CD4-positive, alpha-beta T cell (primary cell): ENCODE measurements around the gene ODF4. TPM values are rescaled to one million over a fixed set of nuclear protein-coding genes. Genes with fewer than 3 reads are reported as not detected.

Source experiments
- ATAC-seq: fragments of 200-7000 bp; cut with Tn5 transposase; one replicate; pipeline ENCODE4 v1.10.0; 2022; ENCODE audit warnings: mild to moderate bottlenecking; ENCODE audit not compliant: poor library complexity
- CTCF ChIA-PET: fragments of 350-600 bp; sonication (Branson Sonifier 250); formaldehyde crosslinking; loops from one replicate; lab custom pipeline; 2021; ENCODE audit warnings: antibody characterized with exemption, inconsistent platforms; lab: Charles Lee
- POLR2A ChIA-PET: fragments of 350-600 bp; sonication (Branson Sonifier 250); formaldehyde crosslinking; loops from one replicate; lab custom pipeline; 2021; ENCODE audit warnings: antibody characterized with exemption, inconsistent platforms; lab: Charles Lee
- DNase-seq, 14 experiments: peaks; one replicate each; pipeline ENCODE4 v3.0.0-alpha.2; 2013 to 2020; ENCODE audit warnings: mixed read lengths in 2 of 14
- H3K27ac ChIP-seq, 2 donors: one replicate each; pipeline versions ENCODE4 v1.5.1 to v1.7.0; 2013; ENCODE audit warnings: low read length in 2 of 2, low read depth in 1 of 2, mild to moderate bottlenecking in 1 of 2
- H3K27me3 ChIP-seq, 2 experiments: 1 replicate in 1 of 2; 2 replicates in 1 of 2; pipeline versions ENCODE4 v1.6.1 to v1.7.0; 2013; ENCODE audit warnings: low read length in 2 of 2, control low read depth in 1 of 2, mild to moderate bottlenecking in 1 of 2, moderate library complexity in 1 of 2; ENCODE audit not compliant: insufficient read depth in 2 of 2, control insufficient read depth in 1 of 2
- H3K36me3 ChIP-seq: one replicate; pipeline ENCODE4 v1.6.1; 2013; ENCODE audit warnings: low read length, control low read depth; ENCODE audit not compliant: insufficient read depth
- H3K4me1 ChIP-seq: one replicate; pipeline ENCODE4 v1.6.1; 2013; ENCODE audit warnings: low read length, control low read depth; ENCODE audit not compliant: insufficient read depth
- H3K4me3 ChIP-seq: one replicate; pipeline ENCODE4 v1.5.1; 2013; ENCODE audit warnings: mild to moderate bottlenecking, low read length, moderate library complexity
- H3K9me3 ChIP-seq, 2 experiments: 1 replicate in 1 of 2; 2 replicates in 1 of 2; pipeline versions ENCODE4 v1.6.1 to v1.7.0; 2013; ENCODE audit warnings: low read length in 2 of 2, mild to moderate bottlenecking in 2 of 2, control low read depth in 1 of 2, moderate library complexity in 1 of 2; ENCODE audit not compliant: control insufficient read depth in 1 of 2, insufficient read depth in 1 of 2
- H3K27ac Mint-ChIP-seq: one replicate; pipeline ENCODE4 v1.8.0; 2020; ENCODE audit warnings: mixed read lengths
- H3K27me3 Mint-ChIP-seq: one replicate; pipeline ENCODE4 v1.8.0; 2021; ENCODE audit warnings: mixed read lengths
- H3K36me3 Mint-ChIP-seq: one replicate; pipeline ENCODE4 v1.8.0; 2021; ENCODE audit warnings: low read depth, mixed read lengths
- H3K4me1 Mint-ChIP-seq: one replicate; pipeline ENCODE4 v1.8.0; 2021; ENCODE audit warnings: low read depth, mixed read lengths
- H3K4me3 Mint-ChIP-seq: one replicate; pipeline ENCODE4 v1.8.0; 2020; ENCODE audit warnings: mild to moderate bottlenecking, mixed read lengths
- H3K9me3 Mint-ChIP-seq: one replicate; pipeline ENCODE4 v1.8.0; 2020; ENCODE audit warnings: mixed read lengths
- intact Hi-C, 2 experiments: fragments of 100-400 bp; cut with DNase I in 1 of 2; cut with micrococcal nuclease in 1 of 2; formaldehyde crosslinking; loops; one replicate each; pipeline versions ENCODE4 v1.15.1 to v1.9.0; 2023 to 2025; cut with DNase I, micrococcal nuclease
- total RNA-seq, 174 experiments: library from RNA in 2 of 174; stranded (reverse) in 2 of 174; gene quantifications; one replicate each; pipeline ENCODE4 v1.2.3 and lab custom pipeline; 2021 to 2026
- TF ChIP-seq, protein P1 (sequence below): fragments of 200-600 bp; IDR thresholded peaks from one replicate; pipeline ENCODE4 v1.8.0; 2022; ENCODE audit warnings: antibody characterized with exemption, mild to moderate bottlenecking

Gene ODF4
- total RNA-seq, 2 experiments from 2014 or later: not detected

DNA sequence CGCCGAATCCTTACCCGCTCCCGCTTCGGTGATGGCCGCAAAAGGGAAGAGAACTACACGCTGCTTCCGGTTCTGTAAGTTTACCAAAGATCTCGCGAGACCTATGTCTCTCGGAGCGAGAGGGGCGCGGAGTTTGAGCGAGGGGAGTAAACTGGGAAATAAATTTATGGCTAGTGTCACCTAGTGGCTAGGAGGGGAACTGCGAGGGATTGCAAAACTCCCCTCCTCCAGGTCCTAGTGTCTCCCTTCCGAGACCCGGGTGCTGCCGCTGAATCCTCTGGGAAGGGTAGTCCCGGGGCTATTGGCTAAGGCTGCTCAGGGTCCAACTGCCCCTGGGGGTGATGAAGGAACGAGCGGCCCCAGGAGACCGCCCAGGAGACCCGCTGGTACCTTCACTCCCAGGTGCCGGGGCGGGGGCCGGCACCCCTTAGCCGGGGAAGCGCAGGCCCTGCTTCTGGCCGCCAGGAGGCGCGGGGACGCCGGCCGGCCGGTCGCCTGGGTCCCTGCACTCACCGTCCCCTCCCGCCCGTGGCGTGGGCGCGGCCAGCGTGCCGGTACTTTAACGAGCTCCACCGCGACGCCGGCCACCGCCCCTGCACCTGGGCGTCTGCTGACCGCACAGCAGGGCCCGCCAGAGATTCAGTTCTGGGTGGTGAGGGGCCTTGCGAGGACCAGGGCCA, 43.6 kb downstream of the ODF4 start, which contains the start of gene RPL26:
RPL26 (minus strand) TSS at position 51 of the 680 bp plus-strand sequence. CDS start 883 bp downstream, outside the sequence.
- H3K27me3 Mint-ChIP-seq: no peaks in the 10 kb centered on the region
- peaks cover 64% of the 10 kb centered on the region for H3K4me1 Mint-ChIP-seq
- Histone ChIP-seq H3K4me3 (peak within 1 kb of the TSS; percentile 95), H3K9me3 (no peaks in the 10 kb centered on the region), H3K4me1 (peaks cover 47% of the 10 kb centered on the region), H3K36me3 (peaks cover 33% of the 10 kb centered on the region), H3K27ac (peak within 1 kb of the TSS; percentile 72 to 76), H3K27me3 (no peaks in the 10 kb centered on the region)
- no peaks in the 10 kb centered on the region for H3K9me3 Mint-ChIP-seq
- peak within 1 kb of the TSS; percentile 91 for H3K27ac Mint-ChIP-seq
- peak; percentile 89 to 98 (median 93) for DNase-seq
- peaks cover 56% of the 10 kb centered on the region for H3K36me3 Mint-ChIP-seq
- intact Hi-C loops: loop anchor here (1.0 to 10.0 kb wide), 8 partner anchors 52 to 1368 kb away; partner anchors contain the start of genes NDEL1 (in 2 of the 2), CCDC42 (in 1 of the 2) and RNASEK (in 1 of the 2)
- CTCF ChIA-PET: interaction anchor here (0.6 to 2.8 kb wide), 13 partner anchors 8 to 403 kb away, joined by 3 to 14 read pairs (median 4); partner anchors contain the start of genes NDEL1 and PFAS
- peak within 1 kb of the TSS; percentile 95 for H3K4me3 Mint-ChIP-seq
- TF ChIP-seq, protein P1, sequence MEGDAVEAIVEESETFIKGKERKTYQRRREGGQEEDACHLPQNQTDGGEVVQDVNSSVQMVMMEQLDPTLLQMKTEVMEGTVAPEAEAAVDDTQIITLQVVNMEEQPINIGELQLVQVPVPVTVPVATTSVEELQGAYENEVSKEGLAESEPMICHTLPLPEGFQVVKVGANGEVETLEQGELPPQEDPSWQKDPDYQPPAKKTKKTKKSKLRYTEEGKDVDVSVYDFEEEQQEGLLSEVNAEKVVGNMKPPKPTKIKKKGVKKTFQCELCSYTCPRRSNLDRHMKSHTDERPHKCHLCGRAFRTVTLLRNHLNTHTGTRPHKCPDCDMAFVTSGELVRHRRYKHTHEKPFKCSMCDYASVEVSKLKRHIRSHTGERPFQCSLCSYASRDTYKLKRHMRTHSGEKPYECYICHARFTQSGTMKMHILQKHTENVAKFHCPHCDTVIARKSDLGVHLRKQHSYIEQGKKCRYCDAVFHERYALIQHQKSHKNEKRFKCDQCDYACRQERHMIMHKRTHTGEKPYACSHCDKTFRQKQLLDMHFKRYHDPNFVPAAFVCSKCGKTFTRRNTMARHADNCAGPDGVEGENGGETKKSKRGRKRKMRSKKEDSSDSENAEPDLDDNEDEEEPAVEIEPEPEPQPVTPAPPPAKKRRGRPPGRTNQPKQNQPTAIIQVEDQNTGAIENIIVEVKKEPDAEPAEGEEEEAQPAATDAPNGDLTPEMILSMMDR: peak; percentile 100
- POLR2A ChIA-PET: interaction anchor here (0.6 to 2.1 kb wide), 8 partner anchors 10 to 583 kb away, joined by 3 to 20 read pairs (median 4); partner anchors contain the start of gene NDEL1
- peak; percentile 86 for ATAC-seq

DNA sequence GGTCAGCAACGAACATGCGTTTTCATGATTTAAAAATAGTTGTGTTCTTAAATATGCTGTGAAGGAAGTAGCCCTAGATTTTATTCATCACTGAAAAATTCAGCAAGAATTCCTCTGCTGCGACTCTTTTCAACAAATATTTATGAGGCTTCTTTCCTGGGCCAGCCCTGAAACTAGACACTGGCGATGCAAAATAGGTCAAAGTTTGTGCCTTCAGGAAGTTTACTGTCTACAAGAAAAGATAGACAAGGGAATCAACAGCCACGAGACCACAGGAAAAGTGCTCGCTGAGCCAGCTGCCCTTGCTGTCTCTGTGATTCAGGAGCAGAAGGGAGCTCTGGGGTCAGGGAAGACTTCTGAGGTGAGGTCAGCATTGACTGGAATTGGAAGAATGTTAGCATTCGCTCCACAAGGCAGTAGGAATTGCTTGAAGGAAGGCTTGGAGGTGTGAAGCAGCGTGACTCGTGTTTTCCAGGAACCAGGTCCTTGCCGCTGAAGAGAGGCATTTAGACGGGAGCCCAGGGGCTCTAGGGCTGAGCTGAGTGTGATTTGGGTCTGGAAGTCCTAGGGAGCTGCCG, 45.2 kb downstream of the ODF4 start:
- ATAC-seq (no peak), DNase-seq (no peak)
- H3K36me3 ChIP-seq: peaks cover 17% of the 10 kb centered on the region
- Mint-ChIP-seq H3K9me3 (no peaks in the 10 kb centered on the region), H3K27ac (peak overlapping the region; percentile 91), H3K4me3 (peak overlapping the region; percentile 95), H3K27me3 (no peaks in the 10 kb centered on the region), H3K4me1 (peaks cover 50% of the 10 kb centered on the region), H3K36me3 (peaks cover 40% of the 10 kb centered on the region)
- no peak overlapping the region for H3K27ac ChIP-seq
- no peak overlapping the region for H3K4me3 ChIP-seq
- intact Hi-C loops: loop anchor here (5.0 to 10.0 kb wide), 4 partner anchors 163 to 1370 kb away; partner anchors contain the start of genes CCDC42 (in 1 of the 2) and RNASEK (in 1 of the 2)
- TF ChIP-seq, protein P1: no peak
- ChIA-PET CTCF (interaction anchor here (1.4 kb wide), 1 partner anchor 9 kb away, joined by 4 read pairs; no protein-coding TSS in a partner anchor), POLR2A (interaction anchor here (2.1 kb wide), 1 partner anchor 8 kb away, joined by 6 read pairs; no protein-coding TSS in a partner anchor)
- H3K9me3 ChIP-seq: no peaks in the 10 kb centered on the region
- H3K4me1 ChIP-seq: peaks cover 40% of the 10 kb centered on the region
- no peaks in the 10 kb centered on the region for H3K27me3 ChIP-seq

DNA sequence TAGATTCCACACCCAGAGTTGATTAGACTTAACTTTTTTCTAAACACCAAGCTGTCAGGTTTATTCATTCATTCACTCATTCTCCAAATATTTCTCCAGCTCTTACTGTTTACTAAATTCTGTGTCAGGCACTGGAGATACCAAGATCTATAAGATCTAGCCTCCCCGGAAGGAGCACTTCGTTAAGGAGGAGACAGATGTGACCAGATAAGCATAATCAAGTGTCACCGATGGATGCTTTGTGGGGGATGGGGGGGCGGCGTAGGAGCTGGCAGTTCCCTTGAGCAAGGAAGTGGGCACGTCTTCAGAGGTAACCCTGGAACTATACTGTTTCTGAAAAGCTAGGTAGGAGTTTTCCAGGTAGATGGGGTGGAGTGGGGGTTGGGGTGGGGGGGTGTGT, 47.2 kb downstream of the ODF4 start:
- no peaks in the 10 kb centered on the region for H3K27me3 ChIP-seq
- no peak overlapping the region for H3K27ac ChIP-seq
- peaks cover 21% of the 10 kb centered on the region for H3K4me1 ChIP-seq
- no peaks in the 10 kb centered on the region for H3K27me3 Mint-ChIP-seq
- H3K4me1 Mint-ChIP-seq: peaks cover 34% of the 10 kb centered on the region
- peak overlapping the region; percentile 42 for H3K27ac Mint-ChIP-seq
- DNase-seq (no peak), ATAC-seq (no peak)
- no peak overlapping the region for H3K4me3 ChIP-seq
- H3K4me3 Mint-ChIP-seq: peak overlapping the region; percentile 76
- ChIA-PET CTCF (interaction anchor here (0.7 to 1.2 kb wide), 2 partner anchors 10 to 1151 kb away, joined by 3 to 4 read pairs; no protein-coding TSS in a partner anchor), POLR2A (interaction anchor here (0.5 kb wide), 1 partner anchor 142 kb away, joined by 3 read pairs; no protein-coding TSS in a partner anchor)
- peaks cover 21% of the 10 kb centered on the region for H3K36me3 Mint-ChIP-seq
- TF ChIP-seq, protein P1: no peak
- H3K36me3 ChIP-seq: no peaks in the 10 kb centered on the region
- no peaks in the 10 kb centered on the region for H3K9me3 ChIP-seq
- intact Hi-C loops: loop anchor here (10.0 kb wide), 2 partner anchors 358 to 1372 kb away; partner anchors contain the start of genes CCDC42 (in 1 of the 2) and RNASEK (in 1 of the 2)
- H3K9me3 Mint-ChIP-seq: no peaks in the 10 kb centered on the region
